Endodermal cell (in vitro differentiated cells): ENCODE results near the gene EN1. TPM values are rescaled to one million over a fixed set of nuclear protein-coding genes. Genes with fewer than 3 reads are reported as not detected.

Experiments
- DNase-seq: peaks from one replicate; pipeline ENCODE4 v3.0.0-alpha.2; 2017
- H3K27ac ChIP-seq: 2 replicates; pipeline ENCODE4 v1.5.1; 2013; ENCODE audit warnings: mild to moderate bottlenecking, low read depth, low read length, moderate library complexity
- H3K27me3 ChIP-seq: 2 replicates; pipeline ENCODE4 v1.6.1; 2013; ENCODE audit warnings: mild to moderate bottlenecking, low read length, moderate library complexity; ENCODE audit not compliant: insufficient read depth, control insufficient read depth, poor library complexity, severe bottlenecking
- H3K36me3 ChIP-seq: 2 replicates; pipeline ENCODE4 v1.7.0; 2013; ENCODE audit warnings: mild to moderate bottlenecking, low read length, moderate library complexity; ENCODE audit not compliant: control insufficient read depth, insufficient read depth
- H3K4me1 ChIP-seq: one replicate; pipeline ENCODE4 v1.7.0; 2013; ENCODE audit warnings: low read length; ENCODE audit not compliant: control insufficient read depth, insufficient read depth
- H3K4me3 ChIP-seq: 2 replicates; pipeline ENCODE4 v1.5.1; 2013; ENCODE audit warnings: mild to moderate bottlenecking, low read length, moderate library complexity
- H3K9ac ChIP-seq: 2 replicates; pipeline ENCODE4 v1.6.1; 2013; ENCODE audit warnings: mild to moderate bottlenecking, low read length, moderate library complexity; ENCODE audit not compliant: poor library complexity, severe bottlenecking; ENCODE audit errors: extremely low read depth
- H3K9me3 ChIP-seq: 2 replicates; pipeline ENCODE4 v1.6.1; 2013; ENCODE audit warnings: mild to moderate bottlenecking, low read length, moderate library complexity; ENCODE audit not compliant: control insufficient read depth
- H3K27ac Mint-ChIP-seq: 2 replicates; pipeline ENCODE4 v1.8.0; 2020; ENCODE audit warnings: mixed read lengths
- H3K27me3 Mint-ChIP-seq: 2 replicates; pipeline ENCODE4 v1.8.0; 2021; ENCODE audit warnings: mild to moderate bottlenecking, mixed read lengths; ENCODE audit not compliant: insufficient read depth
- H3K36me3 Mint-ChIP-seq: 2 replicates; pipeline ENCODE4 v1.8.0; 2020; ENCODE audit warnings: low read depth, mixed read lengths
- H3K4me1 Mint-ChIP-seq: 2 replicates; pipeline ENCODE4 v1.8.0; 2020; ENCODE audit warnings: mixed read lengths
- H3K4me3 Mint-ChIP-seq: 2 replicates; pipeline ENCODE4 v1.8.0; 2020; ENCODE audit warnings: mild to moderate bottlenecking, moderate library complexity, mixed read lengths
- H3K9me3 Mint-ChIP-seq: 2 replicates; pipeline ENCODE4 v1.8.0; 2020; ENCODE audit warnings: mild to moderate bottlenecking, mixed read lengths
- CTCF ChIP-seq: fragments of 200-600 bp; sonication (generic); conservative IDR thresholded peaks from 2 replicates; pipeline ENCODE4 v1.5.0; 2021; ENCODE audit warnings: antibody characterized with exemption, mild to moderate bottlenecking
- WGBS, 2 experiments: methylation state at CpG; one replicate each; pipeline versions ENCODE4 v1.1.5 to v1.1.7; 2013; ENCODE audit warnings: missing lambda C conversion rate in 2 of 2, mixed read lengths in 1 of 2; ENCODE audit not compliant: insufficient coverage in 1 of 2, insufficient read length in 1 of 2; 5-methylcytosine and 5-hydroxymethylcytosine counted together
- total RNA-seq, 2 donors: library from RNA; stranded (reverse); fragmentation: NEBNext Ultra II Directional in 1 of 2; extraction: Animal tissue kit (Norgen Biotek cat#: 25700) in 1 of 2; gene quantifications; 2 replicates in 1 of 2; 3 replicates in 1 of 2; pipeline ENCODE4 v1.2.1, GENCODE V29; 2021

Gene EN1
- total RNA-seq, 2 donors from 2014 or later, result not detected

- Mint-ChIP-seq H3K4me3 (no peak overlapping the region), H3K27me3 (peaks cover 100% of the 10 kb centered on the region), H3K9me3 (no peaks in the 10 kb centered on the region), H3K4me1 (peaks cover 20% of the 10 kb centered on the region), H3K27ac (no peak overlapping the region), H3K36me3 (no peaks in the 10 kb centered on the region)
- 71 to 83% methylated on average over 1 to 6 of the region's 6 CpGs for WGBS, 2 experiments
- Histone ChIP-seq H3K36me3 (no peaks in the 10 kb centered on the region), H3K9ac (no peak overlapping the region), H3K27me3 (peaks cover 100% of the 10 kb centered on the region), H3K27ac (no peak overlapping the region), H3K4me3 (no peak overlapping the region), H3K4me1 (peaks cover 7% of the 10 kb centered on the region), H3K9me3 (no peaks in the 10 kb centered on the region)
- DNase-seq, result no peak
- TF ChIP-seq CTCF, result no peak
Measured at GRCh38 chr2:118838741-118839455, 8.6 kb downstream of the EN1 start.

- WGBS, 2 experiments, result 56 to 65% methylated on average over 2 of the region's 2 CpGs
- peaks cover 100% of the 10 kb centered on the region for H3K27me3 ChIP-seq
- H3K4me1 Mint-ChIP-seq, result peaks cover 17% of the 10 kb centered on the region
- no peaks in the 10 kb centered on the region for H3K9me3 Mint-ChIP-seq
- no peak for TF ChIP-seq CTCF
- DNase-seq, result no peak
- H3K27ac ChIP-seq, result no peak overlapping the region
- peaks cover 7% of the 10 kb centered on the region for H3K4me1 ChIP-seq
- H3K36me3 Mint-ChIP-seq, result no peaks in the 10 kb centered on the region
- H3K9ac ChIP-seq, result no peak overlapping the region
- H3K9me3 ChIP-seq, result no peaks in the 10 kb centered on the region
- no peak overlapping the region for H3K4me3 ChIP-seq
- H3K4me3 Mint-ChIP-seq, result no peak overlapping the region
- H3K27me3 Mint-ChIP-seq, result peaks cover 100% of the 10 kb centered on the region
- H3K27ac Mint-ChIP-seq, result no peak overlapping the region
- H3K36me3 ChIP-seq, result no peaks in the 10 kb centered on the region
Measured at GRCh38 chr2:118837621-118838020, 9.8 kb downstream of the EN1 start.

- Mint-ChIP-seq H3K4me3 (no peak overlapping the region), H3K27me3 (peaks cover 100% of the 10 kb centered on the region), H3K36me3 (no peaks in the 10 kb centered on the region), H3K4me1 (peaks cover 14% of the 10 kb centered on the region), H3K9me3 (no peaks in the 10 kb centered on the region), H3K27ac (no peak overlapping the region)
- Histone ChIP-seq H3K27me3 (peaks cover 100% of the 10 kb centered on the region), H3K9me3 (no peaks in the 10 kb centered on the region), H3K9ac (no peak overlapping the region), H3K4me1 (peaks cover 7% of the 10 kb centered on the region), H3K27ac (no peak overlapping the region), H3K36me3 (no peaks in the 10 kb centered on the region), H3K4me3 (no peak overlapping the region)
- 19 to 30% methylated on average over 2 to 8 of the region's 9 CpGs for WGBS, 2 experiments
- no peak for TF ChIP-seq CTCF
- DNase-seq, result no peak
Measured at GRCh38 chr2:118837067-118837466, 10.4 kb downstream of the EN1 start.
